K562 (cell line): ENCODE measurements around the gene PRR9. TPM values are rescaled to one million over a fixed set of nuclear protein-coding genes. Genes with fewer than 3 reads are reported as not detected.

ENCODE experiments used
- DDX20 ChIP-seq: fragments of 450-650 bp; IDR thresholded peaks from 2 replicates; pipeline ENCODE4 v1.6.1; 2016; ENCODE audit warnings: missing genetic modification characterization, low read depth, mild to moderate bottlenecking, missing compliant biosample characterization, moderate library complexity
- KAT2B ChIP-seq: IDR thresholded peaks from one replicate; pipeline ENCODE4 v1.6.1; 2012; ENCODE audit warnings: low read depth, mild to moderate bottlenecking, control low read depth, inconsistent platforms, low read length, moderate library complexity
- OTX1 ChIP-seq: fragments of 450-650 bp; formaldehyde crosslinking; IDR thresholded peaks from 2 replicates; pipeline ENCODE4 v1.4.0; 2022; ENCODE audit warnings: mild to moderate bottlenecking
- PATZ1 ChIP-seq: fragments of 250-450 bp; sonication (Bioruptor Pico); IDR thresholded peaks from 2 replicates; pipeline ENCODE4 v1.5.0; 2020; ENCODE audit warnings: mild to moderate bottlenecking, borderline replicate concordance
- TSHZ1 ChIP-seq: fragments of 250-450 bp; sonication (Bioruptor Pico); IDR thresholded peaks from 2 replicates; pipeline ENCODE4 v1.4.0; 2020; ENCODE audit warnings: mild to moderate bottlenecking, moderate library complexity
- ZNF583 ChIP-seq: fragments of 250-450 bp; sonication (Bioruptor Pico); IDR thresholded peaks from 2 replicates; pipeline ENCODE4 v1.4.0; 2020
- polyA plus RNA-seq, 8 experiments: library from polyadenylated mRNA; depleted of rRNA in 4 of 8; stranded (reverse) in 5 of 8; unstranded in 3 of 8; fragments of >200 nt; fragmentation: Nextera tagmentation in 2 of 8; fragmentation: Illumina TruSeq in 1 of 8; extraction: Ambion mirVana in 2 of 8; extraction: Trizol in 1 of 8; gene quantifications; 2 replicates each; pipeline versions ENCODE4 v1.2.1 to v1.2.3, GENCODE V29; 2011 to 2014; ENCODE audit warnings: inconsistent platforms in 1 of 8, missing spikeins in 1 of 8
- total RNA-seq, 7 experiments: library from RNA; depleted of rRNA in 6 of 7; stranded (reverse); fragments of >200 nt in 6 of 7; fragmentation: Illumina TruSeq in 2 of 7; extraction: Trizol in 2 of 7; gene quantifications; 2 replicates each; pipeline versions ENCODE4 v1.2.1 to v1.2.3, GENCODE V29; 2011 to 2021; ENCODE audit warnings: low replicate concordance in 1 of 7

PRR9 gene
- total and polyA plus RNA-seq, 9 of the 15 experiments (the other 6 are each of a cell fraction or from before 2014, with no cell fraction given), result 0.14 to 1.4 (median 0.24) TPM; not detected in 1

GRCh38 chr1:153251988-153252387, 34.6 kb downstream of the PRR9 start (continued):
- TF ChIP-seq PATZ1 (CRISPR knock-in tag), result no peak
- no peak for TF ChIP-seq KAT2B
- no peak for TF ChIP-seq ZNF583 (CRISPR knock-in tag)
- TF ChIP-seq DDX20 (tag), result no peak
- TF ChIP-seq OTX1 (CRISPR knock-in tag), result no peak
- TF ChIP-seq TSHZ1 (CRISPR knock-in tag), result no peak
